Astrocyte of the hippocampus (primary cell): Measurements from ENCODE around the gene TRPV6.
A peak's percentile ranks its signal among the peaks of the same experiment; 100 is the strongest.

Source experiments
- DNase-seq: peaks from one replicate; pipeline ENCODE4 v3.0.0; 2011; ENCODE audit warnings: low read depth, low spot score

The TRPV6 gene

DNA sequence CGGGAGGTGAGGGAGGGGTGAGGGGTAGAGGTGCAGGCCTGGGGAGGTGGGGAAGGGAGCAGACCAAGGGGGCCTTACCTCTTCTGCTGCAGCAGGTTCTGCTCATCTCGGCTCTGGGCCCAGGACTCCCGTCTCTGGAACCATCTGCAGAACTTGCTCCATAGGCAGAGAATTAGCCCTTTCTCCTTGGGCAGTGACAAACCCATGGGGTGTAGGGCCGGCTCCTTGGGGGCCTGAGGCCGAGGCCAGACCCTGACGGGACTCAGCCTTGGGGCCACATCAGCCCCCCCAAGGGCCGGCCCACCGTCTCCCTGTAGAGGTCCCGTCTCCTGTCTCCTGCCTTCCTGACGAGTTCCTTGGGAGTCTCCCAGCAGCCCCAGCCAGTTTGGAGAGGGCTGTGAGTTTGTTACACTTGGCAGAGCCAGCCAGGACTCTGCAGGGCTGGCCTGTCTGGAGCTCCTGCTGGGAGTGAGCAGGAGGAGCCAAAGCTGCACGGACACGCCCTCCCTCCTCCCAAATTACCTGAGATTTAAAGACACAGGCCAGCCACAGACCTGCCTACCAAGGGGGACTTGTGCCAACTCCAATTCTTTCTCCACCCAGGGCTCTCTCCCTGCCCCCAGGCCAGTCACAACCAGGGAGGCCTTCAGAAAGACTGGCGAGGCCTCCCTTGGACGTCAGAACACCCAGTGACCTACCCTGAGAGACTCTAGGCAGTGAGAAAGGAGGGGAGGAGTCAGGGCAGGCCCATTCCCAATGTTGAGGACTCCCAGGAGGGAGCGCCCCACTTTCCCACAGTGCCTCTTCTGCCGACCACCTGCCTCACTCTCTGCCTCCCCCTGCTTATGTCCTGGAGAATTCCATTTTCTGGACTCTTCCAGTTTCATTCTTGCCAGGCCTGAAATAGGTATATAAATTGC, at the start of gene TRPV6:
TRPV6 (minus strand) TSS at position 435 of the 920 bp plus-strand sequence.
- no peak for DNase-seq

DNA sequence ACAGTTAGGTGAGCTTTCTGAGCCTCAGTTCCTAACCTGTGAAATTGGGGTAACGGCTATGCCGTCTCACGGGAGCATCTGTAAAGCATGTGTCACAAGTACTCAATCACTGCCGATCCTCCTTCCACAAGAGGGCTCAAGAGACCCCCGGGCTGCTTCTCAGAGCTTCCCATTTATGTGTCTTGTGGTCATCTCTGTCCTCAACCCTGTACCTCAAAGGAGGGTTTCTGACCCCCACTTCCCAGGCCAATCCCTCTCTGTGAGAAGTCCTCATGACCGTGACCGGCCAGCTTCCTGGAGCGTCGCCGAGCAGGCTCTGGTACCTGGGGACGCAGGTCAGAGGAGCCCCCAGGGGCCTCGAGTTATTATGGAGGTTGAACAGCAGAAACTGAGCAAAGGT, 48.5 kb upstream of the TRPV6 start:
- DNase-seq: no peak

DNA sequence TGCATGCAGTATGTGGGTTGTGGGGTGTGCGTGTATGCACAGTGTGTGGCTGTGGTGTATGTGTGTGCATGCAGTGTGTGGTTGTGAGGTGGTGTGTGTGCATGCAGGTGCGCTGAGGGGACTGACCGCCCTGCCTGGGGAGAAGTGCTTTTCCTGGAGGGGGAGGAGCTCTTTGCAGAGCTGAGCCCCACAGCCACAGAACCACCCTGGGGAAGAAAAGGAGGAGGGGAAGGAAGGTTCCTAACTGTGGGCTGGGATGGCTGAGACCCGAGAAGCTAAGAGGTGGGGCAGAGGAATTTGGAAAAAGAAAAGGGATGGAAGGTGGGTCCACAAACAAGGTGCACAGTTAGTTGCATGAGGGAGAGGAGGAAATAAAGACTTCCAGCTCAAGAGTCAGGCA, 48.1 kb upstream of the TRPV6 start, which contains the start of gene TRPV5:
TRPV5 (minus strand) TSS at position 123 of the 400 bp plus-strand sequence. CDS start 287 bp downstream, outside the sequence.
- no peak for DNase-seq

DNA sequence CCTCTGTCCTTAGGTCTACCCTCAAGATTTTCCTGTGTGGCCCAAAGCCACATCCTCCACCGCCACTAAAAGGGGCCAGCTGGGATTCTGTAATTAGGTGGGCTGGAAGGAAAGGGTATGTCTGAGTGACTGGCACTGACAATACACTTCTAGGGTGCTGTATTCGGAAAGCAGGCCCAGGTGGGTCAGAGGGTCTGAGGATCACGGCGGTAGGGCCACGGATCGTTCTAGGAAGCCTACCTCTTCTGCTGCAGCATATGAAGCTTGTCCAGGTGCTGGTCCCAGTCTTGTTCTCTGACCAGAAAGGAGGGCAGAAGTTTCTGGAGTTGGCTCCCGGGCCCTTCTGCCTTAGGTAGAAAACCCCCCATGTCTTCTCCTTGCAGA, 47.5 kb upstream of the TRPV6 start:
- no peak for DNase-seq

DNA sequence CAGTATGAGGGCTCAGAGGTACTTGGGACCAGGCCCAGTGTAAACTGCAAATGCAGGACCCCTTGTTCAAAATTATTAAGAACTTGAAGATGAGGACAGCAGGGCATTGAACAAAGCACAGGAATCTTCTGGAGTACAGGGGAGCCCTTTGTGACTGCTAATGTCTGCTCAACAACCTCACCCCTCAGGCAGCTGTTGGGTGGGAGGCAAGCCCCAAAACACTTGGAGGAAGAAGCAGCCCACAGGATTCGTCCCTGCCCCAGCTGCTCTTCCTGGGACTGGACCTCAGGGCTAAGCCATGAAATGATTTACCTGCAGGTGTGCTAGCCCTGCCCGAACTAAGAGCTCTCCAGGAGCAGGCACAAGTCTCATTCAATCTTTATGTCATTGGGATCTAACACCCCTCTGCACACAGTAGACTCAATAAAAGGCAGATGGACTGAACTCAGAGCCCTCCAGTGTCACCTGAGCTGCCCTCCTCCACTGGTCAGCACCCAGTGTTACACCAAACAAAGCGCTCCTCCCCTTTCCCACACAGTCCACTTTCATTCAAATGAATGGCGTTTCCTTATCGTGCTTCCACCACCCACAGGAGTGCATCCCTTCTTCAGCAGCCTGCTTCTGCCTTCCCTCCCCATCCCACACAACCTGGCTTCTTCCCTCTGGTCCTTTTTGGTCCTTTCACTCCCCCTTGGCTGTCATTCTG, 47.0 kb upstream of the TRPV6 start:
- DNase-seq: no peak

DNA sequence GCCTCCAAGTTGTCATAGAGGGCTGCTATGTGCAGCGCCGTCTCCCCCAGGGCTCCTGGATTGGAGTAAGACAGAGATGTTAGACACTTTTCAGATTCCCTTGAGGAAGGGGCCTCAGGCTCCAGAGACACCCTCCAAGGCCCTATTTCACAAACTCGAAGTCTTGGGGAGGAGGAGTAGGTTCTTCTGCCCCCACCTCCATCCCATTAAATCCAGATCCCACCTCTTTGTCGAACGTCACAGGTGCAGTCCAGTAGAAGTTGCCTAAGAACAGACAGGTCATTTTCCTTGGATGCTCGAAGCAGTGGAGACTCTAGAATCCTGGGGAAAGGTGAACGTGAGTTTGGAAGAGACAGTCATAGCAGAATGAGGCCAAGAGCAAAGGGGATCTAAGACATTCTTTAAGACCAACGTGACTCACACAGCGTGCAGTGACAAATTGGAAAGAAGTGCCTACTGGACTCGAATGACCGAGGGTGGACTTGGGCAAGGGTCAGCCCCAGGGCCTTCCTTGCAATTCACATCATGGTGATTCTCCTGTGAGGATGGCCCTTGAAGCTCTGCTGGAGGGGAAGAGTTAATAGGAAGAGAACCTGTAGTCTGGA, 44.7 kb upstream of the TRPV6 start:
- no peak for DNase-seq

DNA sequence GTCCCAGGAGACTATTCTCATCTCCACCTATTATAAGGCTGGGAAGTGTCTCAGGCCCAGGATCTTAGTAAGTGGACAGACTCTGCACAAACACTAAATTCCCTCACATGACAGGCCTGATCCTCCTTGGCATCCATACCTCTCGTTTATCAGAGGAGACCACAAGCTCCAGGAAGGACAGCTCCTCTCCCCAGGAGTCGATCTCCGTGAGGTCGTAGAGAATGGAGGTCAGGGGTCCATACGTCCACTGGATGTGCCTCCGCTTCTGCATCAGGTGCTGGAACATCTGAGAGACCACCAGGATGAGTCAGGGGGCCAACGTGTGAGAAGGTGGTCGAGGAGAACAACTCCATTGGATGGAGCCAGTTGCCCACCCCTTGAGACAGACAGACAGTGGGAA, 42.4 kb upstream of the TRPV6 start:
- no peak for DNase-seq

DNA sequence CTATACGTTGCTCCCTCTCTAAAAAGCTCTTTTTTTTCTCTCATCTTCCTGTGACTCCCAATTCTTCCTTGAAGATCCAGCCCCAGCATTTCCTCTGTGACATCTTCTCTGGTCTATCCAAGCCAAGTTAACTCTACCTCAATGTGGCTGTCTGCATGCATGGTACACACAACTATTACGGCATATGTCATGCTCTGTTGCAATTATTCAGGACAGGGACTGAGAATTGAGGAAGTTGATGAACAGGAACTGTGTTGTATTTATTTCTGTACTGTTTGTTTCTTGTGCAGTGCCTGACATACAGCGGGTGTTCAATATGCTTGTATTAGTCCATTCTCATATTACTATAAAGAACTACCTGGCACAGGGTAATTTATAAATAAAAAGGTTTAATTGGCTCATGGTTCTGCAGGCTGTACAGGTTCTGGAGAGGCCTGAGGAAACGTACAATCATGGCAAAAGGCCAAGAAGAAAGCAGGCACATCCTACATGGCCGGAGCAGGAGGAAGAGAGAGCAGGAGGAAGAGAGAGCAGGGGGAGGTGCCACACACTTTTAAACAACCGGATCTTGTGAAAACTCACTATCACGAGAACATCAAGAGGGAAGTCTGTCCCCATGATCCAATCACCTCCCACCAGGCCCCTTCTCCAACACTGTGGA, 41.7 kb upstream of the TRPV6 start:
- DNase-seq: no peak

DNA sequence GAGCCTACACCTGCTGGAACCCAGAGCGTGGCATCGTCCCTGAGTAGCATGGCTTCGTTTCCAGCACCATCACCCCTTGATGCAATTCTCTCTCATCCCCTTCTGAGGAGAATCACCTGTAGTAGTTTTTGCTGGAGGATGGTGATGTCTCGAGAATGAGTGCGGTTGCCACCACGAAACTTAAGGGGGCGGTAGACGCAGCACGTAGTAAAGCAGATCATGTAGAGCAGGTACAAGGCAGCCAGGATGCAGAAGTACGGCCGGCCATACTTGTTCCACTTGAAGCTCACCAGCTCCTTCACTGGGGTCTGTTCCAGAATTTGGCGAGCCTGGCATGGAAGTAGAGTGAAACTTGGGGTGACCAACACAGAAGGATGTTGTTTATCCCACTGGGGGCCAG, 39.9 kb upstream of the TRPV6 start:
- no peak for DNase-seq

DNA sequence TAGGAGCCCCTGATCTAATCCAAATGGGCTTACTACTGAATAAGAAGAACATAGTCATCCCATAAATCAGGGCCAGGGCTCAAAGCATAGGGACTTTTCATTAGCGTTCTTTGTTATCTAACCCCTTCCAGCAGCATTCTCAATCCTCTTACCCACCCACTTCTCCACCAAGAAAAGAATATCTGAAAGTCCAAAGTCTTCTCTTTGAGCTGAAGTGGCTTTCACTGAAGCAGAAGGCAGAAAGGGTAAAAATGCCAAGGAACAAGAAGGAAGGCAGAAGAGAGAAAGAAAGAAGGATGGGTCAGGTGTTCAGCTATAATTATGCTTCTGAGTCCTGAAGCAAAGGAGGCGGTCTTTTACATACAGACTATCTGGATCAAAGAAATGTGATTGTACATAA, 37.8 kb upstream of the TRPV6 start:
- no peak for DNase-seq

DNA sequence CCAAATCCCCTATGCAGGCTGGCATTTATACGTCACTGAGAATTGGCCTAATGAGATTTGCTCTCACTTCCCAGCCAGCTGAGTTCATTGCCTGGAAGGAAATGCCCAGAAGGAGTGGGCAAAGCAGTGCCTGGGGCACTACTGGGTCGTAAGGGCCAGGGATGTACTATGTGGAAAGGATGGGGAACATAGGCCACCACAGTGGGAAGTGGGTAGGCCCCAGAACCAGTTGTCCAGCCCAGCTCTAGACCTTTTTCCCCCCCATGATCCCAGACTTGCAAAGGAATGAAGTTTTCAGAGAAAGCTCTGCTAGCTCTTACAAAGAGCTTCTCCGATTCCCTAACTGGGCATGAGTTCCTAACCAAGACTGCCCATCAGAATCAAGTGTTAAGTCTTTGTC, 34.1 kb upstream of the TRPV6 start:
- no peak for DNase-seq

DNA sequence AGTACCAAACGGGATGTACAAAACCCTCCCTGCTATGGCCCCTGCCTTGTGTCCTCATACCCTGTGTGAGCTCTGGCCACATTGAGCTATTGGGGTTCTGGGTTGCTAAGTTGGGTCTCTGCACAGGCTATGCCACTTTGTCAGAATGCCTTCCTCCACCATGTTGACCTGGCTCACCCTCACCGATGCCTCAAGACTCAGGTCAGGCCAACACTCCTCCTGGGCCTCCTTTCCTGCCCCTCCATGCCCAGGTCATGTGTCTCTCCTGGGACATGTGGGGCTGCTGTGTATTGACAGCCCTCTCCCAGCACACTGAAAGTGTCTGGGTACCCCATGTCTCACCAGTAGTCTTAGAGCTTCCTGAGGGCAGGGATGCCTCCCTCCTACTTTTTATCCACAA, 33.4 kb upstream of the TRPV6 start:
- no peak for DNase-seq

DNA sequence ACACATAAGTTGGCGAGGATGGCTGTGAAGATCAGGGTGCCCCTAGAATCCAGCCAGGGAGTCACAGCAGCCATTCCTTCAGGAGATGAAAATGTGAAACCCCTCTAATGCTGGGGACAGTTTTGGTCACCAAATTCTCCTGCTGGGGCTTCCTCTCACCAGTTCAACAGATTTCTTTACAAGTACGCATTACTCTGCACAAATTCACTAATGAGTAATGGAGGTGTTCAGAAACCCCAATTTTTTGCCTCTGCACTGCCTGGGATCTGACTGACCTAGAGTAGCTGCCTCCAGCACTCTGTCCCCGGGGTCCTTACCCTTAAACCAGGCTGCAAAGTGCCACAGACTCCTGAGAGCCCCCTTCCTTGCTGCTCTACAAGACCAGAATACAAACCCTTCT, 31.9 kb upstream of the TRPV6 start:
- DNase-seq: no peak

DNA sequence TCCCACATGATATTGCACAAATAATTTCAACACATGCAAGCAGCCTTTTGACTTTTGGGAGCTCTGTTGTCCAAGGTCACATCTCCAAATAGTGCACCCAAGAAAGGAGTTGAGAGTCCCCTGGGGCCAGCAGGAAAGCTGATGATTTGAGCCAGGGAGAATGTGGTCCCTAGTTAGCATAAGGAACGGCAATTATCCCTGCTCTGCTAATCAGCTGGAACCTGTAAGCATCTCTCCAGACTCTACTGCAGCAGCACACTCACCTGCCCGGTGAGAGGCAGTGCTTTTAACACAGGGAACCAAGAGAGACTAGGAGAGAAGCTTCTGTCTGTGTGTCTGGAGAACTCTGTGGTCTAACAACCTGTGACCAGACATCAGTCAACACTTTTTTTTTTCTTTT, 31.0 kb upstream of the TRPV6 start:
- DNase-seq: no peak

DNA sequence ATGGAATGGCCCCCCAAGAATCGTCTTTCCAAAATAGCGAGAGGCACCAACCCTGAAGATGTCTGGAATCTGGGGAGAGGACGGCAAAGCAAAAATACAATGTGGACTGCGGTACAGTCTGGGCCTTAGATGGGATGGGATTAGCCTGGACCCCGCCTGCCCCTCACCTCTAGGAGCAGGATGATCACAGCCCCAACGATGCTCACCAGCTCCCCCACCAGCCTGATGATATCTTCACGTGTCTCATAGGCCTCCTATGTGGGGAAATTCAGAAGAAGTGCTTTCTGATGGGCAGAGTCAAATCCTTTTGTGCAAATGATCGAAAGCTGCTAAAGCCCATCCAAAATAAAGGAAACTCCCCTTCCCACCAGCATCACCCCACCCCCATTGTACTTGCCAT, 29.8 kb upstream of the TRPV6 start:
- DNase-seq: no peak

DNA sequence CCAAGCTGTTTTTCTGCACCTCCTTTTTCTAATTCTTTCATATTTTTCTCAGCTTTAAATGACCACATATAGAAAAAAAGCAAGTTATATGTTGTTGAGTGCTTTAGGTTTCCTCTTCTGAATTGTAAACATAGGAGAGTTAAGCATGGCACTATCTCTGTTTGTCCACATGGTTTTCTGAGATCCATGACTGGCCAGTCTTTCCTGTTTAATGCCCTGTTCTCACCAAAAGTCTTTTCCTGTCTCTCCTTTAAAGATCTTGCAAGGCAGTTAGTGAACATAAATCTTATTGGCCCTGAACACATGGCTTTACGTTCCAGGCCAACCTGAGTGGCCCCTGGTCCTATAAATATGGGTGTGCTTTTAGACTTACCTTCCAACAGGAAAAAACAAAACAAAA, 28.6 kb upstream of the TRPV6 start:
- no peak for DNase-seq

DNA sequence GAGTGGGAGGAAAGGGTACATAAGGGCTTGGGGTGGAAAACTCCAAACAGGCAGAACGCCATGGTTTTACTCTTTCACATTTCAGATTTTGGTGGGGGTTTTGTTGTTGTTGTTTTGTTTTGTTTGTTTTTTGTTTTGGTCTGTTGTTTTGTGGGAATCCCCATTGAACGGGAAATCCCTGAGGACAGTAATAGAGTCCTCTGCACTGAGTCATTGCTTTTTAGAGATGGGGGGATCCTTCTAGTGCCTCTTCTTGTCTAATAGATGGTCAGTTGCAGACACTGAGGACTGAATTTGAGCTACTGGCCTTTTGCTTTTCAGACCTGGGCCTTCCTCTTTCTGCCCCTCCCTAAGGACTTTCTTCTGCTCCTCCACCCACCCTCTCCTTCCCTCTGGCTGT, 28.0 kb upstream of the TRPV6 start:
- no peak for DNase-seq

DNA sequence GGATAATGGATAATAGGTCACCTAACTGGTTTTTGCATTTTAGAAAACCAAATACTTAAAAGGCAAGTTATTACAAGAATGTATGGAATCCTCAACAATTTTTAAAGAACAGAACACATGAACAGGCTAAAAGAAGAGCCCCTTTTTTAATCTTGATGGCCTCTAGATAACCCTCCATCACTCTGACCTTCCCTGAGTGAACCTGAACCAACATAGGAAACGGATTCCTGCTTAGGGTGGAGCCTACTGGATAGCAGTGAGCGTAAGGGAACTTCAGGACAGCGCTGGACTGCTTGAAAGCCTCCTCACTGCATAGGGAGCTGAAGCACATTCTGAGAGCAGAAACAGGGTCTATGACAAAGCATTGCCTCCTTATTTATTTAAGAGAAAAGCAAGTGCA, 27.5 kb upstream of the TRPV6 start:
- no peak for DNase-seq

DNA sequence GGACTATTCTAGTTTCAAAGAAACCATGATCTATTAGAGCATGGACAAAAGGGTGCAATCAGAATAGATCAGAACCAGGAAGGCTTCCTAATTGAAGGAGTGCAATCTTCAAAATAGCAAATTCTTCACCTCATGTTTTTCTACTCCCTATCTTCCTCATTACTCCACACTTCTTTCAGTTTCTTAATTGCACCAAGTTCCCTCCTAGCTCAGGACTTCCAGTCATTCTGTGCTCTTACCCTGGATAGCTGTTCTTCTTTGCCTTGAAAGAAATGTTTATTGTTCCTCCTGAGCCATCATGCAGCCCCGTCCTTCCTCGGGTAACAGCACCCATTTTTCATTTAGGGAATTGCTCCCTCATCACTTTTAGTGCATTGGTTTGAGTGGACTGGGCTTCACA, 24.9 kb upstream of the TRPV6 start:
- no peak for DNase-seq

DNA sequence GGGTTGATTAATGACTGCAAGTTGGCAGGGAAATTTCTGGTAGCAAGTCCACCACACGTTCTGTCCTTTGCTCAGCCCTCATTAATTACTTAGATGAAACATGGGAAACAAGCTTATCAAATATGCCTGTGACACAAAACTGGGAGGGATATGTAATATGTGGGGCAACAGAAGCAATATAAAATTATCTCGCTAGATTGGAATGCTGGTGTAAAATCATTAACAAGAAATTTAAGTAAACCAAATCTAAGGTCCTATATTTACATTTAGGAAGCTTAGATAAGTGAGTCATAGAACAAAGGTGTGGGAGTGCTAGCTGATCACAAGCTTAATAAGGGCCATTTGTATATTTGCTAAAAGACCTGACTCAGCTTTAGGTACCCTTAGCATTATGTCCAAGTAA, 24.5 kb upstream of the TRPV6 start:
- DNase-seq: peak; percentile 3

DNA sequence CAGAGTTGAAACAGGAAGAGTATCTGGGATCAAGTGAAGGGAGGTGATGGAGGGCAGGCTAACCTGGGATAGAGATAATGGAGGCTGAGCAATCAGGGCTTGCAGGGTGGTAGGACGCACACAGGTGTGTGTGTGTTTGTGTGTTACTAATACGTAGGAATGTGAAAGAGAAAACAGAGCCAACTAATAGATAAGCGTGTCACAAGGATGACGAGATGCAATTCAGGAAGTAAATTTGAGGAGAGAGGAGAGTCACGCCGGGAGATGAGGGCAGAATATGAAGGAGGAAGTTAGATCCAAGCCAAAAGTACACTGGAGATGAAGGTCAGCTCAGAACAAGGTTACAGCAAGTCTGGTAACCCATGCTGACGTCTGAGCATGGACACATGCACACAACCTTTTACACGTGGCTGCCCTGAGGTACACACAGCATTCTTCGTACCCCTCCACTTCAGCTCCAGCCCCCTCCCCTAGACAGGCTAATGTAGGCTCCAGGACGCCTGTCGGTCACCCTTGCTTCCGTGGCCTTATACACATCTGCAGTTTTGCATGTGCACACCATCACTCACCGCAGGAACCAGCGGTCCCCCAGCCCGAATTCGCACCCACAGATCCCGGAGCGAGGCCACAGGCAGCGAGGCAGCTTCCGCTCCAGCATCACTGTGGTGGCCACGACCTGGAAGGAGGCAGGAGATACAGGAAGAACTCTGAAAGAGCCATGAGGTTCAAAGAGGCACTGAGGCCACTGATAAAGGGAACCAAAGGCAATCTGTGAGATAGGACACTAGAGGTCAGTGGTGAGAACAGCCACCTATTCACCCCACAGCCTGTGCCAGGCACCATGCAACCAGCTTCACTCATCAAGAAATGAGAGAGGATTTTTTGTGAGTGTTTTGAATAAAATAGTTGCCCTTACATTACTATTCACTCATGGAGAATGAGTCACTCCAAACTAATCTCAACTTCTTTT, 23.7 kb upstream of the TRPV6 start:
- DNase-seq: peak; percentile 5
